Body of pancreas (tissue), 4 donors: ENCODE measurements around the gene MAEA. TPM values are rescaled to one million over a fixed set of nuclear protein-coding genes. Genes with fewer than 3 reads are reported as not detected.

ENCODE experiments used
- ATAC-seq: fragments of 150-250 bp; one replicate; pipeline ENCODE4 v1.9.1; 2016
- DNase-seq, 4 donors: peaks; one replicate each; pipeline ENCODE4 v3.0.0-alpha.2; 2019
- H3K27ac ChIP-seq, 4 donors: fragments of 200-600 bp; sonication (generic); 1 replicate in 3 of 4; 2 replicates in 1 of 4; pipeline versions ENCODE4 v1.5.1 to v1.6.1; 2016 to 2019; ENCODE audit warnings: mild to moderate bottlenecking in 1 of 4, mixed read lengths in 1 of 4, moderate library complexity in 1 of 4
- H3K27me3 ChIP-seq, 2 donors: fragments of 200-600 bp; sonication (generic); one replicate each; pipeline ENCODE4 v1.6.0; 2016; ENCODE audit warnings: mild to moderate bottlenecking in 1 of 2
- H3K36me3 ChIP-seq, 2 donors: fragments of 200-600 bp; sonication (generic); replicated peaks in 1 of 2; 2 replicates each; pipeline ENCODE4 v1.5.1; 2016; ENCODE audit warnings: low read depth in 2 of 2; ENCODE audit not compliant: insufficient read depth in 1 of 2
- H3K4me1 ChIP-seq: fragments of 200-600 bp; sonication (generic); one replicate; pipeline ENCODE4 v1.6.0; 2016
- H3K4me3 ChIP-seq, 2 donors: fragments of 200-600 bp; sonication (generic); 1 replicate in 1 of 2; 2 replicates in 1 of 2; pipeline ENCODE4 v1.5.1; 2016 to 2019
- H3K9me3 ChIP-seq, 3 donors: fragments of 200-600 bp; sonication (generic); 1 replicate in 2 of 3; 2 replicates in 1 of 3; pipeline ENCODE4 v1.5.1; 2016
- CTCF ChIP-seq, 7 experiments: fragments of 450-650 bp in 4 of 7; fragments of 200-600 bp in 3 of 7; sonication (generic) in 3 of 7; IDR thresholded peaks; one replicate each; pipeline ENCODE4 v1.5.1; 2016 to 2019; ENCODE audit warnings: antibody characterized with exemption in 7 of 7
- POLR2A ChIP-seq, 3 donors: fragments of 450-650 bp; IDR thresholded peaks; one replicate each; pipeline ENCODE4 v1.6.1; 2016; ENCODE audit warnings: antibody characterized with exemption in 3 of 3, mild to moderate bottlenecking in 2 of 3
- WGBS, 2 donors: methylation state at CpG; one replicate each; pipeline ENCODE4 v1.1.5; 2017; 5-methylcytosine and 5-hydroxymethylcytosine counted together
- intact Hi-C: fragments of 100-400 bp; cut with DNase I; formaldehyde crosslinking; loops from one replicate; pipeline ENCODE4 v1.15.1; 2023
- total RNA-seq, 2 donors: library from RNA; depleted of rRNA; stranded (reverse); fragments of >200 nt; gene quantifications; one replicate each; pipeline ENCODE4 v1.1.0, GENCODE V29; 2016

Gene MAEA
- total RNA-seq, 2 donors from 2014 or later = 68.7 to 88.0 TPM

DNA sequence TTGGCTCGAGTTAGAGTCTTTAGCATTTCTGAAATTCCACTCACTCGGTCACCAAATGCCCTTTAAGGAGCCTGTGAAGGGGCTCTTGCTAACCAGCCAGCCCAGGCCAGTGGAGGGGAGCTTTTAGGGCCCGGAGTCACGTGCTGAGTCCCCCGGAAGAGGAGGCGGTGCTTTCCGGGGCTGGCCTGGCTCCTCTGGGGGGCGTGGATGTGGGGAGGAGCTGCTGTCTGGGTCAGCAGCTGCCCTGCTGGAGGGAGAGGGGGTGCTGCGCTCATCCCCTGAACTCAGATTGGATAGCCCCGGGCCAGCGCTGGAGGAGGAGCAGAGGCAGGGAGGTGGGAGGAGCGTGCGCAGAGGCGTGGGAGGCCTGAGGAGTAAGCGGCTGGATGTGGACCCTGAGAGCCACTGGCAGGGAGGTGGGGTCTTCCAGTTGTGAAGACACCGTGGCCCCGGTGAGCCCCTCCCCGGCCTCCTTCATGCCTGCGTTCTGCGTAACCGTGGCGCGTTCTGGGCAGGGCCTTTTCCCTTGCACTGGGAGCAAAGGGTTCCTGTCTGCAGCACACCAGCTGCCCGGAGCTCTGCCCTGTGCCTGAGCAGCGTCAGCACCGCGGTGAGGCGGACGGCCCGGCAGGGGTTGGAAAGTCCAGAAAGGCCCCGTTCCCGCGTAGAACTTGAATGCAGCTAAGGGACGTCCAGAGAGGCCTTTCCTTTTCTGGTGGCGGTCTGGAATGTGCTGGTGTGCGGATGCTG is 19.7 kb downstream of the MAEA start:
- ATAC-seq (peak; percentile 86), DNase-seq (peak; percentile 56 to 81 (median 72))
- no peak for TF ChIP-seq CTCF (IDR thresholded peaks at IDR 0.05)
- no peak for TF ChIP-seq POLR2A (IDR thresholded peaks at IDR 0.05)
- no peaks in the 10 kb centered on the region for H3K27me3 ChIP-seq
- WGBS, 2 donors = 26 to 53% methylated on average over 29 to 36 of the region's 36 CpGs
- intact Hi-C loops = no loop called here
- no peak overlapping the region for H3K4me3 ChIP-seq
- H3K9me3 ChIP-seq = no peaks in the 10 kb centered on the region
- peaks cover 10 to 12% of the 10 kb centered on the region in 2 donors for H3K36me3 ChIP-seq
- H3K27ac ChIP-seq = peak overlapping the region in 2 of 4 donors; percentile 44 to 57
- H3K4me1 ChIP-seq = peaks cover 23% of the 10 kb centered on the region

GRCh38 chr4:1310031-1310795 is 20.5 kb downstream of the MAEA start:
- no peak for DNase-seq
- H3K27me3 ChIP-seq = no peaks in the 10 kb centered on the region
- TF ChIP-seq CTCF (IDR thresholded peaks at IDR 0.05) = no peak
- TF ChIP-seq POLR2A (IDR thresholded peaks at IDR 0.05) = no peak
- peaks cover 23% of the 10 kb centered on the region for H3K4me1 ChIP-seq
- H3K27ac ChIP-seq = peak overlapping the region in 2 of 4 donors; percentile 44 to 57
- peaks cover 12 to 15% of the 10 kb centered on the region in 2 donors for H3K36me3 ChIP-seq
- no peak for ATAC-seq
- no peaks in the 10 kb centered on the region for H3K9me3 ChIP-seq
- WGBS, 2 donors = 77 to 97% methylated on average over 14 to 29 of the region's 32 CpGs
- H3K4me3 ChIP-seq = no peak overlapping the region
- intact Hi-C loops = no loop called here

DNA sequence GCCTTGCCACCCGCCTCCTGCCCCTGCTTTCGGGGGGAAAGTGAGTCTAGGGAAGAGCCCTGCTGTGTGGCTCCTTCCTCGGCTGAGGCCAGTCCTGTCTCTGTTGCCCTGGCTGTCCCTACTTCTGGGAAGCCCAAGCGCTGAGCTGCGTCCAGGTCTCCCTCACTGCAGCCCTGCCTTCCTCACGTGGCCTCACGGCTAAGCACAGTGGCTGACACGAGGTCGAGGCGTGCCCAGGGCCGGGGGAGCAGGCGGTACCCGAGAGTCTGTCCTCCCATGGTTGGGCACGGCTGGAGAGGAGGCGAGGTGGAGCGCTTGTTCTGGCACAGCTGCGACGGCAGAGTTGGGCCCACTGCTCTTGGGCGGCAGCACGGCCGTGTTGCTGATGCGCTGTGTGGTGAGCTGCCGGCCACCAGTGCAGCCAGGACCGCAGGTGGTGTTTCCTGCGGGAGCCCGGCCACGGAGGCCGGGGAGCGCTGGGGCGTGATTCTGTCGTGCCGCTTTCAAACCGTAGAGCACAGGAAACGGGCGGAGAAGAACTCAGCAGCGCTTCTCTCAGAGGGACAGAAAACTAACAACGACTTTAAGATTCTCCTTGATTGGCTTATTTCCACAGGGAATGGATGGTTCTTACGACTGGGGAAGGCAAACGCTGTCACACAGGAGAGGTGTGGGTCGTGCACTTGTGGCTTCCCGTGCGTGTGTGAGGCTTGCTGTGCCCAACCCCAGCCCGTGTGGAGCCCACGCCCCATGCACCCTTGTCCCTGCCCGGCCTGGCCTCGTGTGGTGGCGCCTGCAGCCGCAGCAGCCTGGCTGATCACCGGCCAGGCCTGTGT is 21.3 kb downstream of the MAEA start:
- DNase-seq (no peak), ATAC-seq (no peak)
- 85 to 89% methylated on average over 30 to 49 of the region's 49 CpGs for WGBS, 2 donors
- H3K4me3 ChIP-seq = no peak overlapping the region
- H3K4me1 ChIP-seq = peaks cover 23% of the 10 kb centered on the region
- peaks cover 12 to 20% of the 10 kb centered on the region in 2 donors for H3K36me3 ChIP-seq
- no peak overlapping the region for H3K27ac ChIP-seq
- no peaks in the 10 kb centered on the region for H3K27me3 ChIP-seq
- TF ChIP-seq POLR2A (IDR thresholded peaks at IDR 0.05) (no peak), CTCF (IDR thresholded peaks at IDR 0.05) (no peak)
- H3K9me3 ChIP-seq = no peaks in the 10 kb centered on the region
- intact Hi-C loops = no loop called here

- no peaks in the 10 kb centered on the region for H3K9me3 ChIP-seq
- ATAC-seq (no peak), DNase-seq (no peak)
- H3K36me3 ChIP-seq = peaks cover 17 to 31% of the 10 kb centered on the region in 2 donors
- H3K4me1 ChIP-seq = peaks cover 23% of the 10 kb centered on the region
- intact Hi-C loops = no loop called here
- H3K27ac ChIP-seq = no peak overlapping the region
- no peaks in the 10 kb centered on the region for H3K27me3 ChIP-seq
- TF ChIP-seq POLR2A (IDR thresholded peaks at IDR 0.05) (no peak), CTCF (IDR thresholded peaks at IDR 0.05) (no peak)
- WGBS, 2 donors = 94 to 96% methylated on average over 20 of the region's 20 CpGs
- no peak overlapping the region for H3K4me3 ChIP-seq
Observed at GRCh38 chr4:1312821-1313640, 23.3 kb downstream of the MAEA start.
